Tongue (tissue), 2 donors: Measurements from ENCODE around the gene CNNM1. TPM values are rescaled to one million over a fixed set of nuclear protein-coding genes. Genes with fewer than 3 reads are reported as not detected.

Experiments used
- DNase-seq: peaks from one replicate; pipeline ENCODE4 v3.0.0-alpha.2; 2015
- total RNA-seq: library from RNA; depleted of rRNA; stranded (reverse); fragments of >200 nt; gene quantifications from one replicate; pipeline ENCODE4 v1.2.3, GENCODE V29; 2014

CNNM1 gene
- total RNA-seq, 1 donor from 2014 or later: 0.92 TPM

GRCh38 chr10:99374526-99374925 is 45.4 kb downstream of the CNNM1 start:
- no peak for DNase-seq

- DNase-seq: no peak
These were observed 45.8 kb downstream of the CNNM1 start for GRCh38 chr10:99374972-99375371.

GRCh38 chr10:99375426-99375825 is 46.3 kb downstream of the CNNM1 start:
- no peak for DNase-seq

- no peak for DNase-seq
These were observed 53.0 kb downstream of the CNNM1 start for GRCh38 chr10:99382176-99382575.

GRCh38 chr10:99387071-99387470 is 57.9 kb downstream of the CNNM1 start:
- DNase-seq: no peak

GRCh38 chr10:99387541-99387940 is 58.4 kb downstream of the CNNM1 start:
- no peak for DNase-seq

GRCh38 chr10:99389729-99390480 is 60.7 kb downstream of the CNNM1 start:
- DNase-seq: no peak

- no peak for DNase-seq
These were observed 62.2 kb downstream of the CNNM1 start for GRCh38 chr10:99391346-99391745.

- no peak for DNase-seq
These were observed 63.9 kb downstream of the CNNM1 start for GRCh38 chr10:99393036-99393435.

GRCh38 chr10:99393683-99394082 is 64.5 kb downstream of the CNNM1 start:
- no peak for DNase-seq

- peak; percentile 29 for DNase-seq
These were observed 65.1 kb downstream of the CNNM1 start for GRCh38 chr10:99394256-99394655.

GRCh38 chr10:99394761-99395386 is 65.7 kb downstream of the CNNM1 start:
- DNase-seq: peak; percentile 53

- DNase-seq: peak; percentile 22
These were observed 66.7 kb downstream of the CNNM1 start for GRCh38 chr10:99395750-99396445.

GRCh38 chr10:99396471-99396870 is 67.3 kb downstream of the CNNM1 start:
- DNase-seq: peak; percentile 85

GRCh38 chr10:99399664-99400063 is 70.5 kb downstream of the CNNM1 start:
- DNase-seq: no peak

- no peak for DNase-seq
These were observed 74.5 kb downstream of the CNNM1 start for GRCh38 chr10:99403674-99404073.

GRCh38 chr10:99406149-99406548 is 77.0 kb downstream of the CNNM1 start:
- DNase-seq: no peak

- DNase-seq: no peak
These were observed 81.0 kb downstream of the CNNM1 start for GRCh38 chr10:99410146-99410545.

- no peak for DNase-seq
These were observed 81.7 kb downstream of the CNNM1 start for GRCh38 chr10:99410876-99411275.

GRCh38 chr10:99411546-99411945 is 82.4 kb downstream of the CNNM1 start:
- DNase-seq: no peak

- no peak for DNase-seq
These were observed 82.9 kb downstream of the CNNM1 start for GRCh38 chr10:99412099-99412498.

GRCh38 chr10:99418910-99419624 is 89.9 kb downstream of the CNNM1 start:
- DNase-seq: no peak

GRCh38 chr10:99419688-99420087 is 90.5 kb downstream of the CNNM1 start:
- no peak for DNase-seq
